ENCODE data around the gene PLA2G2A. TPM values are rescaled to one million over a fixed set of nuclear protein-coding genes. Genes with fewer than 3 reads are reported as not detected.
"Not testable (repeated sequence)": the region's sequence is repeated elsewhere in the genome, so short reads cannot be mapped to it uniquely, and the experiment has no call there.

Gene PLA2G2A
- total RNA-seq, 2 donors from 2014 or later, result not detected

DNA sequence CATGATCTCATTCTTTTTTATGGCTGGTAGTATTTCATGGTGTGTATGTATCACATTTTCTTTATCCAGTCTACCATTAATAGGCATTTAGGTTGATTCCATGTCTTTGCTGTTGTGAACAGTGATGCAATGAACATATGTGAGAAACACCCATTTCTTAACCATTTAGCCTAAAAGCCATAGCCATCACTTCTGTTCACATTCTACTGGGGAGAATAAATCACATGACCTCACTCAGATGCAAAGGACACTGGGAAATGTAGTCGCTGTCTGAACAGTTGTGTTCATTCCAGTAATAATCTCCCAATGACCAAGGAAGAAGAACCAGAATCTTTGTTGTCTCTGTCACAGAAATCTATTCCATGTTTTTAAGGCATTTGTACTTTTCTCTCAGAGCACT is 40.9 kb downstream of the PLA2G2A start:
- ATAC-seq, result no peak
- H3K4me3 Mint-ChIP-seq, result no peak overlapping the region
- H3K36me3 Mint-ChIP-seq (ENCODE audit: low read depth), result no peaks in the 10 kb centered on the region
- H3K27me3 Mint-ChIP-seq, result peaks cover 7% of the 10 kb centered on the region
- H3K4me1 Mint-ChIP-seq, result no peaks in the 10 kb centered on the region
- no peak overlapping the region for H3K27ac Mint-ChIP-seq
- no peak for DNase-seq
- no peaks in the 10 kb centered on the region for H3K9me3 ChIP-seq (ENCODE audit: control insufficient read depth, low read length, poor library complexity, severe bottlenecking)

DNA sequence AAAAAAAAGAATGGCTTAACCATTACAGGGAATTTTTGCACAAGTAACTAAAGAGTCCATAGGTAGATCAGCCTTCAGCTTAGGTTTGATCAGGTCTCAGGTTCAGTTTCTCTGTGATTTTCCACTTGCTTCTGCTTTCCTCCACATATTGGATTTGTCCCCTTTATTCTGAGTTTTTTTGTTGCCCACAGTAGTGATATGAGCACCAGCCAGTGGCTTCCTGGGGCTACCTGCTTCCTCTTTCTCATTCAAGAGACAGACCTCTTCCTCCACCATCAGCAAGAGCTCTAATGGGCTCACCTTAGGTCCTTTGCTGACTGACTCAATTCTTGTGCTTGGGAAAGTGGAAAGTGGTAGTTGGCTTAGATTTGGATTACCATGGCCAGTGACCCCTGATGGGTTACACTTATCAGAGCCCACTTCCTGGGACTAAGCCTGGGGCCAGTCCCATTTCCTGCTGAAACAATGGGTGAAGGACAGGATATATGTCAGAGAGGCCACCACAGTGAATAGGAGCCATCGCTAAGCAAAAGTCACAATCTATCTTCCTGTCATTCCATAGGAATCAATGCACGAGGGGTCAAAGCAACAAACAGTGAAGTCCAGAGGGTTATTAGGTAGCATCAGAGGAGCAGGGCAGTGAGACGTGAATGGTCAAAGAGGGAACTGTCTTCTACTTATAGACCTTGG is 43.2 kb downstream of the PLA2G2A start:
- no peak overlapping the region for H3K4me3 Mint-ChIP-seq
- H3K9me3 ChIP-seq (ENCODE audit: control insufficient read depth, low read length, poor library complexity, severe bottlenecking), result peaks cover under 1% of the 10 kb centered on the region
- DNase-seq, result no peak
- H3K27me3 Mint-ChIP-seq, result peaks cover 7% of the 10 kb centered on the region
- H3K4me1 Mint-ChIP-seq, result no peaks in the 10 kb centered on the region
- ATAC-seq, result no peak
- H3K36me3 Mint-ChIP-seq (ENCODE audit: low read depth), result no peaks in the 10 kb centered on the region
- no peak overlapping the region for H3K27ac Mint-ChIP-seq

DNA sequence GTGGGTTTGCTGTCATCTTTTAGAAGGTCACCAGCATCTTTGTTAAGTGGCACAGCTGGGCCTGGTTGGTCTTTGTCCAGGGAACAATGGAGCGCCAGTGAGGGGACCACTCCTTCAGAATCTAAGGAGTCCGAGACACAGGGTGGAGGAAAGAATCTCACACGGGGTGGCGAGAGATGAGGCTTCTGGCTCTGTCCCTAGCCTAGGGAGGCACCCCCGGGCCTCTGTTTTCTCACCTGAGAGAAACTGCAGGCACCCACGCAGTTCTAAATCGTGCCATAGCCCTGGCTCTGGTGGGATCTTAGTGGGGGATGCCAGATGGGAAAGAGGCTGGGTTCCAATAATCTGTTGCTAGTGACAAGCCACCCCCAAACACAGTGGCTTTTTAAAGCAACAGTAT is 45.1 kb downstream of the PLA2G2A start:
- H3K4me3 Mint-ChIP-seq, result no peak overlapping the region
- ATAC-seq, result no peak
- no peak overlapping the region for H3K27ac Mint-ChIP-seq
- DNase-seq, result no peak
- peaks cover 3% of the 10 kb centered on the region for H3K9me3 ChIP-seq (ENCODE audit: control insufficient read depth, low read length, poor library complexity, severe bottlenecking)
- no peaks in the 10 kb centered on the region for H3K27me3 Mint-ChIP-seq
- no peaks in the 10 kb centered on the region for H3K4me1 Mint-ChIP-seq
- no peaks in the 10 kb centered on the region for H3K36me3 Mint-ChIP-seq (ENCODE audit: low read depth)

DNA sequence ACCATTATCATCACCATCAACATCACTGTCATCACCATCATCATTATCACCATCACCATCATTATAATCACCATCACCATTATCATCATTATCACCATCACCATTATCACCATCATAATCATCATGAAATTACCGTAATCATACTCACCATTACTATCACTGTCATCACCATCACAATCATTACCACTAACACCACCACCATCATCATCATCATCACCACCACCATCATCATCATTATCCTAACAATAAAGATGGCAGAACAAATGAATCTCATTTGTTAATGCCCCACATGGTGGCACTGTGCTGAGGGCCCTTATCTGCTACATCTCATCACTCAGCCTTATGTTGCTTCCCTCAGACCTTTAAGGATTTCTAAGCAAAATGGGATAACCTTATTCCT is 46.6 kb downstream of the PLA2G2A start:
- Mint-ChIP-seq H3K27me3 (no peaks in the 10 kb centered on the region), H3K4me1 (no peaks in the 10 kb centered on the region), H3K27ac (no peak overlapping the region), H3K36me3 (ENCODE audit: low read depth) (no peaks in the 10 kb centered on the region), H3K4me3 (no peak overlapping the region)
- DNase-seq (no peak), ATAC-seq (no peak)
- H3K9me3 ChIP-seq (ENCODE audit: control insufficient read depth, low read length, poor library complexity, severe bottlenecking), result peaks cover 3% of the 10 kb centered on the region

DNA sequence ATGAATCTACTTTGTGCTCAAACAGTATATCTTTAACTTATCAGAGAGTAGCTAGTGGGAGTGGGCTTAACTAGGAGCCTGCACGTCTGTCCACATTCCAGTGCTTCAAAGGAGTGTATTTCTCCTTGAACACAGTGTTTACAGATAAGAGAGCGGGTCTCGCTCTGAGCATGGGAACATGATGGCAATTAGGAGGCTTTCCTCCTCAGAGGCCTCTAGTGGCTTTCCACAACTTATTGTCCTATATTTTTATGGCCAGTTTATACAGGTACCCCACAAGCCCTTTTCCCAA is 52.3 kb downstream of the PLA2G2A start:
- DNase-seq; H3K4me3 Mint-ChIP-seq; H3K36me3 Mint-ChIP-seq (ENCODE audit: low read depth); H3K4me1 Mint-ChIP-seq; H3K27ac Mint-ChIP-seq; ATAC-seq; H3K9me3 ChIP-seq (ENCODE audit: control insufficient read depth, low read length, poor library complexity, severe bottlenecking): not testable (repeated sequence)
- H3K27me3 Mint-ChIP-seq, result peaks cover 17% of the 10 kb centered on the region

DNA sequence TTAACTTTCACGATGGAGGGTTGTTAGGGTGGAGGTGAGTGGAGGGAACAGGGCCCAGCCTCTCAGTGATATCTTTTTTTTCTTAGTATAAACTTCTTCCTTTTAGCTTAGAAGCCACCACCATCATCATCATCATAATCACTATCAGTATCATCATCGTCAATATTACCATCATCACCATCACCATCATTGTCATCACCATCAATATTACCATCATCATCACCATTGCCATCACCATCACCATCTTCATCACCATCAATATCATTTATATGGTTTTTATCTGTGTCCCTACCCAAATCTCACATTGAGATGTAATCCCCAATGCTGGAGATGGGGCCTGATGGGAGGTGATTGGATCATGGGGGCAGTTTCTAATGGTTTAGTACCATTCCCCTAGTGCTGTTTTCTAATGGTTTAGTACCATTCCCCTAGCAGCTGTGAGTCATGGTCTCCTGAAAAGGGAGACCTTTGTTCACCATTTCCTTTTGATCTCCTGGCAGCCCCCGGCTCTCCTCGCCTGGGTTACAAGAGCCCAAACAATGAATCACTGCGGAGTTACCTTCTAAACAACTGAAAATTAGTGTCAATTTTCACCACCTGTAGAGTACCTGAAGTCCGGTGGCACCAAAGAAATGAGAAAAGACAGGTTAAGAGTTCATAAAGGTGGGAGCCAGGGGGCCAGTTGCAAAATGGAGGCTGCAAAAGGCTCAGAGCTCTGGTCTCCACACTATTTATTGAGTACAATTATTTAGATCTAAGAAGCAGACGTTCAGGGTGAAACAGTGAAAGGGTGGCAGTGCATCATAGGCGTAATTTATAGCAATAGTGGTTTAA is 52.9 kb downstream of the PLA2G2A start:
- Mint-ChIP-seq H3K4me1 (no peaks in the 10 kb centered on the region), H3K27ac (no peak overlapping the region), H3K4me3 (no peak overlapping the region), H3K27me3 (peaks cover 17% of the 10 kb centered on the region), H3K36me3 (ENCODE audit: low read depth) (peaks cover 2% of the 10 kb centered on the region)
- DNase-seq (no peak), ATAC-seq (no peak)
- peaks cover 3% of the 10 kb centered on the region for H3K9me3 ChIP-seq (ENCODE audit: control insufficient read depth, low read length, poor library complexity, severe bottlenecking)

Other genes starting within 250 kb of the PLA2G2A start
- gene TMCO4, start 179.7 kb downstream of the PLA2G2A start, total RNA-seq, result 10 to 100 TPM; 18.6 TPM
- gene RNF186, start 164.3 kb downstream of the PLA2G2A start, total RNA-seq, result not detected
- gene OTUD3, start 97.2 kb downstream of the PLA2G2A start, total RNA-seq, result 10 to 100 TPM; 14.1 to 16.9 TPM
- not detected for gene PLA2G2E, start 56.0 kb downstream of the PLA2G2A start, total RNA-seq
- not detected for gene PLA2G5, start 90.6 kb upstream of the PLA2G2A start, total RNA-seq
- gene PLA2G2D, start 139.9 kb upstream of the PLA2G2A start, total RNA-seq, result not detected
- gene PLA2G2F, start 159.7 kb upstream of the PLA2G2A start, total RNA-seq, result not detected
- 1 to 10 TPM in 1 of 2 donors, under 1 TPM in 1; 0.81 to 1.0 TPM for gene UBXN10, start 206.5 kb upstream of the PLA2G2A start, total RNA-seq
- under 1 TPM in 1 of 2 donors, not detected in 1; 0.25 TPM for gene PLA2G2C, start 206.9 kb upstream of the PLA2G2A start, total RNA-seq